Stimulated activated CD8-positive, alpha-beta memory T cell treated with anti-CD3 and anti-CD28 coated beads, Interleukin-15, amount 100 ng/mL, for 4 hours (primary cell): ENCODE measurements around the gene CDH15.
"Not testable (repeated sequence)": the region's sequence is repeated elsewhere in the genome, so short reads cannot be mapped to it uniquely, and the experiment has no call there.

Source experiments
- DNase-seq, 2 donors: peaks; one replicate each; pipeline ENCODE4 v3.0.0-alpha.2; 2020; ENCODE audit warnings: low read depth in 2 of 2

CDH15 gene

DNA sequence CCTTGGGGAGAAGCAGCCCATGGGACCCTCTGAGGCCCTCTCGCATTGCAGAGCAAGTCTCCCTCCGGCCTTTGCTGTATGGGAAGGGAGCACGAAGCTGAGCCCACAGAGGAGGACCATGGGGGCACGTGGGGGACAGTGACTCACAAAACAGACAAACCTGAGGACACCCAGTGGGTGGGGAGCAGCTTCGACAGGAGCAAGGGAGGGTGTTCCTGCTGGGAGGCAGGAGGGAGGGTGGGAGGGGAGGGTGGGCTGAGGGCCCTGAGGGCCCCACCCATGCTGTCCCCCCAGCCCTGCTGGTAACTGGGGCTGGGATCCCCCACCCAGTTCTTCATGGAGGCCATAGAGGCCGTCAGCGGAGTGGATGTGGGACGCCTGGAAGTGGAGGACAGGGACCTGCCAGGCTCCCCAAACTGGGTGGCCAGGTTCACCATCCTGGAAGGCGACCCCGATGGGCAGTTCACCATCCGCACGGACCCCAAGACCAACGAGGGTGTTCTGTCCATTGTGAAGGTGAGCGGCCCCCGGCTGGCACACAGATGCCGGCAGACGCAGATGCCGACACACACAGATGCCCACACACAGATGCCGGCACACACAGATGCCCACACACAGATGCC lies 16.3 kb downstream of the CDH15 start:
- DNase-seq = no peak

DNA sequence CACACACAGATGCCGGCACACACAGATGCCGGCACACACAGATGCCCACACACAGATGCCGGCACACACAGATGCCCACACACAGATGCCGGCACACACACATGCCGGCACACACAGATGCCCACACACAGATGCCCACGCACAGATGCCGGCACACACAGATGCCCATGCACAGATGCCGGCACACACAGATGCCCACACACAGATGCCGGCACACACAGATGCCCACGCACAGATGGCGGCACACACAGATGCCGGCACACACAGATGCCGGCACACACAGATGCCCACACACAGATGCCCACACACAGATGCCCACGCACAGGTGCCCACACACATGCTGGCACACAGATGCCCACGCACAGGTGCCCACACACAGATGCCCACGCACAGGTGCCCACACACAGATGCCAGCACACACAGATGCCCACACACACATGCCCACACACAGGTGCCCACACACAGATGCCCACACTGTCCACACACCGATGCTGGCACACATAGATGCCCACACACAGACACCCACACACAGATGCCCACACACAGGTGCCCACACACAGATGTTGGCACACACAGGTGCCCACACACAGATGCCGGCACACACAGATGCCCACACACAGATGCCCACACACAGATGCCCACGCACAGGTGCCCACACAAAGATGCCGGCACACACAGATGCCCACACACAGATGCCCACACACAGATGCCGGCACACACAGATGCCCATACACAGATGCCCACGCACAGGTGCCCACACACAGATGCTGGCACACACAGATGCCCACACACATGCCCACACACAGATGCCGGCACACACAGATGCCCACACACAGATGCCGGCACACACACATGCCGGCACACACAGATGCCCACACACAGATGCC lies 17.2 kb downstream of the CDH15 start:
- not testable (repeated sequence) for DNase-seq

GRCh38 chr16:89189358-89190025 lies 17.9 kb downstream of the CDH15 start:
- no peak for DNase-seq

- DNase-seq = no peak
Measured at GRCh38 chr16:89190150-89190958, 18.8 kb downstream of the CDH15 start.

GRCh38 chr16:89191033-89191900 lies 19.7 kb downstream of the CDH15 start:
- no peak for DNase-seq

- DNase-seq = no peak
Measured at GRCh38 chr16:89191901-89192185, 20.3 kb downstream of the CDH15 start.

- peak; percentile 63 for DNase-seq
Measured at GRCh38 chr16:89192186-89192955, 20.8 kb downstream of the CDH15 start.

DNA sequence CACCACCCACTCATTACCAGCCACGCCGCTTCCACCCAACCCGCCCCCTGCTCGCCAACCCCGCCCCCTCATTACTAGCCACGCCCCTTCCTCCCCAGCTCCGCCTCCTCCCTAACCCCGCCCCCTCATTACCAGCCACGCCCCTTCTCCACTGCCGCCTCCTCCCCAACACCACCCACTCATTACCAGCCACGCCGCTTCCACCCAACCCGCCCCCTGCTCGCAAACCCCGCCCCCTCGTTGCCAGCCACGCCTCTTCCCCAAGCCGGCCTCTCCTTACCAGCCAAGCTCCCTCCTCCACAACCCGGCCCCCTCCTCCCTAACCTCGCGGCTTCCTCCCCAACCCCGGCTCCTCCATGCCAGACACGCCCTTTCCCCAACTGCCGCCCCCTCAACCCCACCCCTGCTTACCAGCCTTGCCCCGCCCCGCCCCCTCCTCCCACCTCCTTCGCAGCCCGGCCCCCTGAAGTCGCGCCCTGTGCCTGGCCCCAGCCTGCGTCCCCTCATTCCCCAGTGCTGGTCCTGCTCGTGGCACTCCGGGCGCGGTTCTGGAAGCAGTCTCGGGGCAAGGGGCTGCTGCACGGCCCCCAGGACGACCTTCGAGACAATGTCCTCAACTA lies 21.5 kb downstream of the CDH15 start:
- no peak for DNase-seq

- no peak for DNase-seq
Measured at GRCh38 chr16:89193576-89194293, 22.2 kb downstream of the CDH15 start.

GRCh38 chr16:89194340-89195311 lies 23.1 kb downstream of the CDH15 start:
- no peak for DNase-seq

DNA sequence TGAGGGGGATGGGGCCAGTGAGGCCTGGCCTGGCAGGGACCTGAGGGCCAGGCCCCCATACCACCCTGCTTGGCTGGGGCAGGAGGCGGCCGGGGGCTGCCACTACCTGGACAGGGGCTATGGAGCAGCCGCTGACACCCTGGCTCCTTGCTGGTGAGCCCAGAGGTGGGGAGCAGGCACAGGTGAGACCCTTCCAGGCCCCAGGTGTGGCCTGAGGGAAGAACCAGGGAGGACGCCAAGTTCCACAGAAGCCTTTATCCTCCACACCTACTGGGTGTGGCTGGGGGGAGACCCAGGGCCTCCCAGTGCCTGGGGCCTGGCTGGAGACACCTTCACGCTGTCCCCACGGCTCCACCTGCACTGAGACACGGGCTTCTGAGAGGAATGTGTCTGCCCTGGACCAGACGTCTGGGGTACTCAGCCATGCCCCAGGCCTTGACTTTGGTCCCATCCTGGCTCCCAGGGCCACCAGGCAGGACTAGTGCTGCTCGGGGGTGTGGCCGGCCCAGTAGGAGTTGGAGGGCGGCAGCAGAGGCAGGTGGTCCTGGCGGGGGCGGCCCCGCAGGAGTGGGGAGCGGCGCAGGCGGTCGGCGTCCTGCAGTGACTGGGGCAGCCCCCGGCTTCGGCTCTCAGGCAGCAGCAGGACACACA lies 24.1 kb downstream of the CDH15 start:
- DNase-seq = no peak

- DNase-seq = no peak
Measured at GRCh38 chr16:89197033-89197632, 25.6 kb downstream of the CDH15 start.

DNA sequence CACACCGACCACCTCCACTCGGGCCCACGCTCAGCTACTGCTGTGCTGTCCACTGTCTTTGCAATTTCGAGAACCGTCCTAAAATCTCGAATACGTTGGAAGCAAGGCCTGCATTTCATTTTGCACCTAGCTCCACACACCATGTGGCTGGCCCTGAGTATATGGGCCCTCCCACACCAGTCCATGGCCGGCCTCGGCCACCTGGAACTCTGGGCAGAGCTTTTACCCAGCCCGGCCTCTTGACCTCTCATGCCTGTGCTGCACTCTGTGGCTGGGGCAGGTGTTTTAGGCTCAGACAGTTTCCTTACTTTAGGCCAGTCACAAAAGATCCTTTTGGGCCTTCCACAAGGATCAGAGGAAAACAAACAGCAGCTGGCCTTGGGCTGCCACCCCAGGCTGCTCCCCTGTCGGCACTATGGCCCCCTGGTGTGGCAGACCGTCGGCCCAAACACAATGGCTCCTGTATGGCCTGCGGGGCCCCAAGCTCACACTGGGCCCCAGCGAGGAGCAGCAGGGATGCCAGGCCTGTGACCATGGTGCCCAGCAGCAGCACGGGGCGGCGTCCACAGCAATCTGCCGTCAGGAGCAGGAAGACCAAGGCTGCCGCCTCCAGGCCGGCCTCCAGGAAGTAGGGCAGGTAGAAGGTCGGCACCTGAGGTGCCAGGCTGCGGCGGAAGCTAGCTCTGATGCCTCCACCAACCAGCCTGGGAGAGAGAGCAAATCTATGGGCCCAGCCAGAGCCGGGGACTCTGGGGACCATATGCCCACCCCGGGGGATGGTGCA lies 26.3 kb downstream of the CDH15 start:
- no peak for DNase-seq

DNA sequence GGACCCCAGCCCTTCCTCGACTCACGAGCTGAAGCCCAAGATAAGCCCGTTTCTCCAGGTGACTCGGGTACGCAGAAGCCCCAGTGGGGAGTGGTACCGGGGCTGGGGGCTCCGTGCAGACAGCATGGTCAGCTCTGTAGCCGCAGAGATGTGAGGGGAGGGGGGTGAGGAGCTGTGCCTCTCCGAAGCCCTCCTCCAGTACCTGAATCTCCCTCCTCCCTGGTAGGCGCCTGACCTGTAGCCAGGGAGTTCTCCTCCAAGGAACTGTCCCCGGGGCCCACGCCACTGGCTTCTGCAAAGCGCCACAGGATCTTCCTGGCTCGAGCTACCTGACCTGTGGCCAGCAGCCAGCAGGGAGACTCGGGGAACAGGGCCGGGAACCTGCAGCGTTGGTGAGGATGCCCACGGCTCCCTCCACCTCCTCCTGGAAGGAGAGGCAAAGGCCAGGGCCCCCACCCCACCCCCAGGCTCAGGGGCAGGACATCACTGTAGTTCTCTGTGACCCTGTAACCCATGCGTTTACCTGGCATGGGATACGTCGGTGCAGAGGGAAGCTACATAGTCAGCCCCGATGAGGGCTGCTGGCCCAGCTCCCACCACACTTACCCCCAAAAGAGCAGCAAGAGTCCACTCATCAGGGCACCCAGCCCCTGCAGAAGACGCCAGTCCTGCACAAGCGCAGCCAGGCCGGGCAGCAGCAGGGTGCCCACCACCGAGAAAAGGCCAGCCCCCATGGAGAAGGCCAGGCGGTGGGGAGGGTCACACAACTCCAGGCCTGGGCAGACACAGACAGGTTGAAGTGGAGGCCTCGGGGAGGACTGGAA lies 27.1 kb downstream of the CDH15 start:
- DNase-seq = no peak
